HL-60/S4 treated with phorbol 12-myristate 13-acetate at 8.2 ng/mL for 4 days and 3 days (cell line): Measurements from ENCODE around the gene KCNMA1.

Source experiments
- in situ Hi-C: fragments of 300-500 bp; cut with MboI; formaldehyde crosslinking; loops from 2 replicates; pipeline ENCODE4 v1.15.0; 2022; ENCODE audit warnings: low sequenced_read_pairs

KCNMA1 gene

GRCh38 chr10:77240041-77240652, 397.5 kb downstream of the KCNMA1 start:
- in situ Hi-C loops = no loop called here

- in situ Hi-C loops = no loop called here
Observed at GRCh38 chr10:77237120-77237519, 400.5 kb downstream of the KCNMA1 start.

- in situ Hi-C loops = no loop called here
Observed at GRCh38 chr10:77236700-77237099, 400.9 kb downstream of the KCNMA1 start.

- in situ Hi-C loops = no loop called here
Observed at GRCh38 chr10:77236029-77236428, 401.6 kb downstream of the KCNMA1 start.

- in situ Hi-C loops = no loop called here
Observed at GRCh38 chr10:77234599-77234998, 403.0 kb downstream of the KCNMA1 start.

- in situ Hi-C loops = no loop called here
Observed at GRCh38 chr10:77233466-77233865, 404.1 kb downstream of the KCNMA1 start.

- in situ Hi-C loops = no loop called here
Observed at GRCh38 chr10:77231884-77232610, 405.6 kb downstream of the KCNMA1 start.

GRCh38 chr10:77231375-77231774, 406.2 kb downstream of the KCNMA1 start:
- in situ Hi-C loops = no loop called here

GRCh38 chr10:77230194-77230593, 407.4 kb downstream of the KCNMA1 start:
- in situ Hi-C loops = no loop called here

- in situ Hi-C loops = no loop called here
Observed at GRCh38 chr10:77229704-77230103, 407.9 kb downstream of the KCNMA1 start.

GRCh38 chr10:77228559-77228958, 409.0 kb downstream of the KCNMA1 start:
- in situ Hi-C loops = no loop called here

GRCh38 chr10:77226853-77227565, 410.6 kb downstream of the KCNMA1 start:
- in situ Hi-C loops = no loop called here

GRCh38 chr10:77226452-77226851, 411.2 kb downstream of the KCNMA1 start:
- in situ Hi-C loops = no loop called here

GRCh38 chr10:77226020-77226419, 411.6 kb downstream of the KCNMA1 start:
- in situ Hi-C loops = no loop called here

GRCh38 chr10:77223526-77224460, 413.8 kb downstream of the KCNMA1 start:
- in situ Hi-C loops = no loop called here

- in situ Hi-C loops = no loop called here
Observed at GRCh38 chr10:77220150-77220549, 417.5 kb downstream of the KCNMA1 start.

GRCh38 chr10:77219046-77219445, 418.6 kb downstream of the KCNMA1 start:
- in situ Hi-C loops = no loop called here

- in situ Hi-C loops = no loop called here
Observed at GRCh38 chr10:77214799-77215198, 422.8 kb downstream of the KCNMA1 start.

GRCh38 chr10:77212632-77213031, 425.0 kb downstream of the KCNMA1 start:
- in situ Hi-C loops = no loop called here

GRCh38 chr10:77210645-77211044, 427.0 kb downstream of the KCNMA1 start:
- in situ Hi-C loops = no loop called here

GRCh38 chr10:77208684-77209256, 428.8 kb downstream of the KCNMA1 start:
- in situ Hi-C loops = no loop called here
